Common myeloid progenitor, CD34-positive (primary cell): Measurements from ENCODE around the gene RAD9A.
A peak's percentile ranks its signal among the peaks of the same experiment; 100 is the strongest.

Source experiments
- CTCF ChIA-PET: fragments of 350-600 bp; sonication (Branson Sonifier 250); formaldehyde crosslinking; loops from one replicate; lab custom pipeline; 2021; ENCODE audit warnings: antibody characterized with exemption; lab: Charles Lee
- POLR2A ChIA-PET: fragments of 350-600 bp; sonication (Branson Sonifier 250); formaldehyde crosslinking; loops from one replicate; lab custom pipeline; 2021; ENCODE audit warnings: antibody characterized with exemption; lab: Charles Lee
- DNase-seq, 3 donors: peaks; one replicate each; pipeline versions ENCODE4 v3.0.0 to v3.0.0-alpha.2; 2013
- H3K27ac ChIP-seq, 2 experiments: 1 replicate in 1 of 2; 2 replicates in 1 of 2; pipeline ENCODE4 v1.7.0; 2013; ENCODE audit warnings: inconsistent platforms in 2 of 2, low read length in 2 of 2, mild to moderate bottlenecking in 2 of 2, low read depth in 1 of 2, moderate library complexity in 1 of 2; ENCODE audit not compliant: severe bottlenecking in 2 of 2, insufficient read depth in 1 of 2, poor library complexity in 1 of 2
- H3K27me3 ChIP-seq, 5 experiments: replicated peaks in 2 of 5; 1 replicate in 3 of 5; 2 replicates in 2 of 5; pipeline versions ENCODE4 v1.6.1 to v1.7.0; 2013; ENCODE audit warnings: low read length in 4 of 5, mild to moderate bottlenecking in 2 of 5, moderate library complexity in 2 of 5, inconsistent platforms in 1 of 5; ENCODE audit not compliant: insufficient read depth in 5 of 5, control insufficient read depth in 4 of 5
- H3K36me3 ChIP-seq, 4 experiments: 1 replicate in 2 of 4; 2 replicates in 2 of 4; pipeline versions ENCODE4 v1.6.1 to v1.7.0; 2013; ENCODE audit warnings: low read length in 3 of 4, control low read depth in 1 of 4, mild to moderate bottlenecking in 1 of 4; ENCODE audit not compliant: control insufficient read depth in 4 of 4, insufficient read depth in 4 of 4
- H3K4me1 ChIP-seq, 4 experiments: 1 replicate in 3 of 4; 2 replicates in 1 of 4; pipeline versions ENCODE4 v1.6.1 to v1.7.1; 2013; ENCODE audit warnings: low read length in 3 of 4, mild to moderate bottlenecking in 3 of 4, control low read depth in 1 of 4, inconsistent platforms in 1 of 4, moderate library complexity in 1 of 4; ENCODE audit not compliant: control insufficient read depth in 4 of 4, insufficient read depth in 4 of 4; ENCODE audit errors: control extremely low read depth in 1 of 4
- H3K4me3 ChIP-seq, 7 experiments: 1 replicate in 4 of 7; 2 replicates in 3 of 7; pipeline versions ENCODE4 v1.5.1 to v1.7.0; 2013; ENCODE audit warnings: mild to moderate bottlenecking in 7 of 7, low read length in 6 of 7, moderate library complexity in 6 of 7, inconsistent platforms in 2 of 7, low read depth in 2 of 7, control low read depth in 1 of 7; ENCODE audit not compliant: insufficient read depth in 4 of 7, control insufficient read depth in 1 of 7; ENCODE audit errors: extremely low read depth in 1 of 7
- H3K9me3 ChIP-seq, 5 experiments: 1 replicate in 4 of 5; 2 replicates in 1 of 5; pipeline versions ENCODE4 v1.6.1 to v1.7.1; 2013; ENCODE audit warnings: low read length in 4 of 5, mild to moderate bottlenecking in 2 of 5, inconsistent platforms in 1 of 5, low read depth in 1 of 5, moderate library complexity in 1 of 5; ENCODE audit not compliant: control insufficient read depth in 4 of 5, insufficient read depth in 2 of 5; ENCODE audit errors: control extremely low read depth in 1 of 5
- WGBS: methylation state at CpG from one replicate; pipeline ENCODE4 v1.1.5; 2013; ENCODE audit not compliant: insufficient coverage; 5-methylcytosine and 5-hydroxymethylcytosine counted together

RAD9A gene

DNA sequence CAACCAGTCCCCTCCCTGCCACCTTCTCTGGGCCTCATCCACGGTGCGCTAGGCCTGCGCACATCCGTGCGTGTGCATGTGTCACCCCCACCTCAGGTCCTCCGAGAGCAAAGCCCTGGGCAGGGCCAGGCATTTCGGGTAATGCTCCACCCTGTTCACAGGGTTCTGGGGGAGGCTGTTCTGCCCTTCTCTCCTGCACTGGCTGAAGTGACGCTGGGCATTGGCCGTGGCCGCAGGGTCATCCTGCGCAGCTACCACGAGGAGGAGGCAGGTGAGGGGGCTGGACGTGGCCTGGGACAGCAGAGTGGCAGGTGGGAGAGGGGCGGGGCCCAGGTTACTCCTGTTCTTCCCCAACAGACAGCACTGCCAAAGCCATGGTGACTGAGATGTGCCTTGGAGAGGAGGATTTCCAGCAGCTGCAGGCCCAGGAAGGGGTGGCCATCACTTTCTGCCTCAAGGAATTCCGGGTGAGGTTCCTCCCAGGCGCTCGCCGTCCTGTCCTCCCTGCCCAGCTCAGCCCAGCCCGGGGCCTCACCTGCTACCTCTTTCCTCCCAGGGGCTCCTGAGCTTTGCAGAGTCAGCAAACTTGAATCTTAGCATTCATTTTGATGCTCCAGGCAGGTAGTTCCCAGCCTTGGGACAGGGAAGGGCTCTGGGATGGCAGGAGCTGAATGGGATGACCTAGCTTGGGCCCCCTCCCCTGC lies 3.9 kb downstream of the RAD9A start:
- CTCF ChIA-PET = interaction anchor here (0.8 to 1.7 kb wide), 7 partner anchors 9 to 69 kb away, joined by 3 to 6 read pairs (median 3); no protein-coding TSS in a partner anchor

GRCh38 chr11:67396259-67396581 lies 4.4 kb downstream of the RAD9A start:
- Histone ChIP-seq H3K4me1 (peaks cover 0 to 70% (median 49%) of the 10 kb centered on the region in 4 experiments), H3K9me3 (no peaks in the 10 kb centered on the region), H3K27ac (no peak overlapping the region), H3K27me3 (no peaks in the 10 kb centered on the region), H3K4me3 (peak overlapping the region in 1 of 7 experiments; percentile 53), H3K36me3 (peaks cover 5 to 66% (median 41%) of the 10 kb centered on the region in 4 experiments)
- DNase-seq = no peak
- POLR2A ChIA-PET = interaction anchor here (0.9 kb wide), 1 partner anchor 24 kb away, joined by 4 read pairs; no protein-coding TSS in a partner anchor
- CTCF ChIA-PET = interaction anchor here (0.8 to 1.7 kb wide), 8 partner anchors 10 to 69 kb away, joined by 3 to 6 read pairs (median 3); partner anchors contain the start of gene CLCF1
- 98% methylated on average over 6 of the region's 7 CpGs for WGBS

More for the DNA sequence above, 3.9 kb downstream of the RAD9A start:
- no peak overlapping the region for H3K4me3 ChIP-seq
- no peaks in the 10 kb centered on the region for H3K27me3 ChIP-seq
- peaks cover 5 to 66% (median 41%) of the 10 kb centered on the region in 4 experiments for H3K36me3 ChIP-seq
- no peak for DNase-seq
- POLR2A ChIA-PET = no interaction called here
- no peak overlapping the region for H3K27ac ChIP-seq
- H3K4me1 ChIP-seq = peaks cover 1 to 70% (median 49%) of the 10 kb centered on the region in 4 experiments
- no peaks in the 10 kb centered on the region for H3K9me3 ChIP-seq
- 98% methylated on average over 16 of the region's 19 CpGs for whole genome bisulfite sequencing

DNA sequence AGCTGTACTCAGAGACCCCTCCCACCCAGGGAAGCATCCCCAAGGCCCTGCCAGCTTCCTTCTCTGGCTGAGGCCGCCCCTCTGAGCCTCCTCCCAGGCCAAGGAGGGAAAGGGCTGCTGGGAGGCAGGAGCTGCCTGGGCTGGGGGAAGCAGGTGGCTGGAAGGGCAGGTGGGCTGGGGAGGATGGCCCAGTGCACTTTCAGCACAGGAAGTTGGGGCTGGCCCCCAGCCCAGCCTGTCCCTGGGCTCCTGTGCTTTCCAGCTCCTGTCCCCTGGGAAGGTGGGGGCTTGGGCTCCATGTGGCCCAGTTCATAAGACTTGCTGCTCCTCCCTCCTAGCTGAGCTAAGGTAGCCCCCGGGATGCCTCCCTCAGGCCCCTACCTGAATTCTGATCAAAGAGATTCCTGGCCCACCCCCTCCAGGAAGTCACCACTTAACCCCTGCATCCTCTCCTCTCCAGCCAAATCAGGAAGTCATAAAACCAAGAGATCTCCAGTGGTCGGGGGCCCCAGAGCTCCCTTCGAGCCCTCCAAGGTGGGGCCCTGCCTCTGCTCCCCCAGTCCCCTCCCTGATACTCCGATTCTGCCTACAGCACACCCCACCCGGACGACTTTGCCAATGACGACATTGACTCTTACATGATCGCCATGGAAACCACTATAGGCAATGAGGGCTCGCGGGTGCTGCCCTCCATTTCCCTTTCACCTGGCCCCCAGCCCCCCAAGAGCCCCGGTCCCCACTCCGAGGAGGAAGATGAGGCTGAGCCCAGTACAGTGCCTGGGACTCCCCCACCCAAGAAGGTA lies 5.0 kb downstream of the RAD9A start:
- Histone ChIP-seq H3K9me3 (no peaks in the 10 kb centered on the region), H3K36me3 (peaks cover 5 to 66% (median 41%) of the 10 kb centered on the region in 4 experiments), H3K27me3 (no peaks in the 10 kb centered on the region), H3K4me3 (peak overlapping the region in 4 of 7 experiments; percentile 6 to 53 (median 32)), H3K4me1 (peaks cover 0 to 67% (median 46%) of the 10 kb centered on the region in 4 experiments), H3K27ac (peak overlapping the region in 1 of 2 experiments; percentile 61)
- ChIA-PET POLR2A (interaction anchor here (0.9 to 1.2 kb wide), 2 partner anchors 23 to 40 kb away, joined by 3 to 4 read pairs; no protein-coding TSS in a partner anchor), CTCF (interaction anchor here (0.8 to 1.7 kb wide), 9 partner anchors 10 to 68 kb away, joined by 3 to 6 read pairs (median 3); partner anchors contain the start of gene CLCF1)
- 4% methylated on average over 6 of the region's 13 CpGs for WGBS
- peak in 2 of 3 donors; percentile 58 to 61 for DNase-seq

GRCh38 chr11:67397536-67397935 lies 5.8 kb downstream of the RAD9A start:
- peaks cover 4 to 70% (median 47%) of the 10 kb centered on the region in 4 experiments for H3K4me1 ChIP-seq
- no peaks in the 10 kb centered on the region for H3K27me3 ChIP-seq
- H3K4me3 ChIP-seq = peak overlapping the region in 2 of 7 experiments; percentile 23 to 26
- ChIA-PET POLR2A (interaction anchor here (1.2 kb wide), 1 partner anchor 39 kb away, joined by 3 read pairs; no protein-coding TSS in a partner anchor), CTCF (interaction anchor here (1.0 to 1.7 kb wide), 2 partner anchors 16 to 39 kb away, joined by 3 to 5 read pairs; no protein-coding TSS in a partner anchor)
- DNase-seq = peak in 1 of 3 donors; percentile 33
- H3K27ac ChIP-seq = peak overlapping the region in 1 of 2 experiments; percentile 61
- H3K9me3 ChIP-seq = no peaks in the 10 kb centered on the region
- WGBS = 86% methylated on average over 6 of the region's 6 CpGs
- peaks cover 5 to 66% (median 41%) of the 10 kb centered on the region in 4 experiments for H3K36me3 ChIP-seq

GRCh38 chr11:67397986-67398660 lies 6.3 kb downstream of the RAD9A start:
- Histone ChIP-seq H3K4me3 (no peak overlapping the region), H3K9me3 (no peaks in the 10 kb centered on the region), H3K27me3 (no peaks in the 10 kb centered on the region), H3K4me1 (peaks cover 4 to 72% (median 50%) of the 10 kb centered on the region in 4 experiments), H3K27ac (no peak overlapping the region), H3K36me3 (peaks cover 5 to 66% (median 41%) of the 10 kb centered on the region in 4 experiments)
- ChIA-PET CTCF (interaction anchor here (1.0 kb wide), 1 partner anchor 38 kb away, joined by 3 read pairs; no protein-coding TSS in a partner anchor), POLR2A (interaction anchor here (1.2 kb wide), 1 partner anchor 39 kb away, joined by 3 read pairs; no protein-coding TSS in a partner anchor)
- 96% methylated on average over 19 of the region's 24 CpGs for WGBS
- no peak for DNase-seq
